Pericardium fibroblast (primary cell): ENCODE data around the gene IRAK2. TPM values are rescaled to one million over a fixed set of nuclear protein-coding genes. Genes with fewer than 3 reads are reported as not detected.

Source experiments
- total RNA-seq: library from RNA; depleted of rRNA; stranded (reverse); fragments of >200 nt; gene quantifications from 2 replicates; pipeline ENCODE4 v1.2.3, GENCODE V29; 2015

The IRAK2 gene
- 1.5 and 2.0 TPM in 2 replicates for total RNA-seq

GRCh38 chr3:10164546-10165393, at the start of gene IRAK2:
TSS of gene IRAK2 (plus strand) at chr3:10164919. CDS start at chr3:10164955, 36 bp downstream.

GRCh38 chr3:10115326-10116137, 49.2 kb upstream of the IRAK2 start, which contains the start of gene BRK1:
TSS of gene BRK1 (plus strand) at chr3:10115675. CDS start at chr3:10115702, 27 bp downstream.

GRCh38 chr3:10248184-10248983, 83.7 kb downstream of the IRAK2 start, which contains the start of gene TATDN2:
TSS of gene TATDN2 (plus strand) at chr3:10248459. CDS start at chr3:10249201, 742 bp downstream.

GRCh38 chr3:10292505-10293419, 128.0 kb downstream of the IRAK2 start, which contains the start of gene GHRL:
TSS of gene GHRL (minus strand) at chr3:10292947. CDS start at chr3:10290180, 2,767 bp downstream.

Other genes with a start within 250 kb of the IRAK2 start
- gene IL17RC, start 247.8 kb upstream of the IRAK2 start, total RNA-seq = 31.6 and 113 TPM in 2 replicates
- 11.2 and 35.9 TPM in 2 replicates for gene CRELD1, start 231.1 kb upstream of the IRAK2 start, total RNA-seq
- gene PRRT3, start 212.5 kb upstream of the IRAK2 start, total RNA-seq = 2.7 and 4.3 TPM in 2 replicates
- gene EMC3, start 178.1 kb upstream of the IRAK2 start, total RNA-seq = 39.6 and 60.6 TPM in 2 replicates
- gene FANCD2, start 138.5 kb upstream of the IRAK2 start, total RNA-seq = 1.8 and 3.9 TPM in 2 replicates
- not detected in 2 replicates for gene FANCD2OS, start 56.7 kb upstream of the IRAK2 start, total RNA-seq
- gene BRK1, start 49.2 kb upstream of the IRAK2 start, total RNA-seq = 133 and 149 TPM in 2 replicates
- gene VHL, start 23.1 kb upstream of the IRAK2 start, total RNA-seq = 35.7 and 40.9 TPM in 2 replicates
- 6.3 and 8.3 TPM in 2 replicates for gene TATDN2, start 83.5 kb downstream of the IRAK2 start, total RNA-seq
- not detected in 2 replicates for gene GHRL, start 128.0 kb downstream of the IRAK2 start, total RNA-seq
- 178 and 225 TPM in 2 replicates for gene SEC13, start 156.2 kb downstream of the IRAK2 start, total RNA-seq